Activated naive CD8-positive, alpha-beta T cell treated with anti-CD3 and anti-CD28 coated beads for 36 hours (primary cell): ENCODE results near the gene CWC25. TPM values are rescaled to one million over a fixed set of nuclear protein-coding genes. Genes with fewer than 3 reads are reported as not detected.

Source experiments
- DNase-seq: peaks from one replicate; pipeline ENCODE4 v3.0.0; 2021
- H3K27ac Mint-ChIP-seq: one replicate; pipeline ENCODE4 v1.8.0; 2022; ENCODE audit warnings: mild to moderate bottlenecking, moderate library complexity, mixed read lengths
- H3K27me3 Mint-ChIP-seq: one replicate; pipeline ENCODE4 v1.8.0; 2022; ENCODE audit warnings: mild to moderate bottlenecking, mixed read lengths
- H3K36me3 Mint-ChIP-seq: one replicate; pipeline ENCODE4 v1.8.0; 2021; ENCODE audit warnings: mild to moderate bottlenecking, mixed read lengths
- H3K4me1 Mint-ChIP-seq: one replicate; pipeline ENCODE4 v1.8.0; 2021; ENCODE audit warnings: mixed read lengths
- H3K4me3 Mint-ChIP-seq: one replicate; pipeline ENCODE4 v1.8.0; 2022; ENCODE audit warnings: mild to moderate bottlenecking, moderate library complexity, mixed read lengths
- H3K9me3 Mint-ChIP-seq: one replicate; pipeline ENCODE4 v1.8.0; 2022; ENCODE audit warnings: mixed read lengths
- total RNA-seq, 2 experiments: library from RNA; stranded (reverse); gene quantifications; one replicate each; pipeline ENCODE4 v1.2.3, GENCODE V29; 2021

Gene CWC25
- 10 to 100 TPM; 22.3 to 25.6 TPM for total RNA-seq

- H3K27ac Mint-ChIP-seq: peak within 1 kb of the TSS; percentile 99
- peaks cover 19% of the 10 kb centered on the region for H3K4me1 Mint-ChIP-seq
- H3K36me3 Mint-ChIP-seq: peaks cover 2% of the 10 kb centered on the region
- no peaks in the 10 kb centered on the region for H3K27me3 Mint-ChIP-seq
- DNase-seq: peak; percentile 94
- H3K4me3 Mint-ChIP-seq: peak within 1 kb of the TSS; percentile 98
- H3K9me3 Mint-ChIP-seq: no peaks in the 10 kb centered on the region
Measured at GRCh38 chr17:38824899-38825761, at the start of gene CWC25. CWC25 (minus strand) TSS chr17:38825321; CDS start chr17:38825183, 138 bp downstream.

- Mint-ChIP-seq H3K9me3 (no peaks in the 10 kb centered on the region), H3K27ac (peak overlapping the region; percentile 95), H3K27me3 (peaks cover 6% of the 10 kb centered on the region), H3K4me1 (peaks cover 74% of the 10 kb centered on the region), H3K36me3 (peaks cover 36% of the 10 kb centered on the region), H3K4me3 (peak overlapping the region; percentile 29)
- no peak for DNase-seq
Measured at GRCh38 chr17:38873640-38874380, 48.7 kb upstream of the CWC25 start.

- Mint-ChIP-seq H3K27me3 (peaks cover 7% of the 10 kb centered on the region), H3K4me3 (peak overlapping the region; percentile 98), H3K27ac (peak overlapping the region; percentile 95), H3K36me3 (peaks cover 27% of the 10 kb centered on the region), H3K4me1 (peaks cover 73% of the 10 kb centered on the region), H3K9me3 (no peaks in the 10 kb centered on the region)
- DNase-seq: no peak
Measured at GRCh38 chr17:38872671-38873385, 47.7 kb upstream of the CWC25 start.

GRCh38 chr17:38872027-38872511, 46.9 kb upstream of the CWC25 start:
- DNase-seq: no peak
- Mint-ChIP-seq H3K4me3 (peak overlapping the region; percentile 98), H3K27me3 (peaks cover 11% of the 10 kb centered on the region), H3K27ac (peak overlapping the region; percentile 95), H3K36me3 (peaks cover 27% of the 10 kb centered on the region), H3K9me3 (peaks cover 2% of the 10 kb centered on the region), H3K4me1 (peaks cover 73% of the 10 kb centered on the region)

GRCh38 chr17:38871247-38872015, 46.3 kb upstream of the CWC25 start:
- H3K4me3 Mint-ChIP-seq: peak overlapping the region; percentile 98
- peaks cover 2% of the 10 kb centered on the region for H3K9me3 Mint-ChIP-seq
- H3K4me1 Mint-ChIP-seq: peaks cover 68% of the 10 kb centered on the region
- H3K36me3 Mint-ChIP-seq: peaks cover 21% of the 10 kb centered on the region
- peaks cover 11% of the 10 kb centered on the region for H3K27me3 Mint-ChIP-seq
- H3K27ac Mint-ChIP-seq: peak overlapping the region; percentile 95
- DNase-seq: peak; percentile 78

GRCh38 chr17:38870259-38871165, 45.4 kb upstream of the CWC25 start:
- DNase-seq: peak; percentile 78
- H3K36me3 Mint-ChIP-seq: peaks cover 19% of the 10 kb centered on the region
- peaks cover 62% of the 10 kb centered on the region for H3K4me1 Mint-ChIP-seq
- H3K27me3 Mint-ChIP-seq: peaks cover 11% of the 10 kb centered on the region
- peaks cover 2% of the 10 kb centered on the region for H3K9me3 Mint-ChIP-seq
- H3K4me3 Mint-ChIP-seq: peak overlapping the region; percentile 98
- H3K27ac Mint-ChIP-seq: peak overlapping the region; percentile 95

GRCh38 chr17:38869526-38870258, 44.6 kb upstream of the CWC25 start, which contains the start of gene LASP1:
LASP1 (plus strand) TSS chr17:38870058; CDS start chr17:38870190, 132 bp downstream.
- Mint-ChIP-seq H3K9me3 (peaks cover 2% of the 10 kb centered on the region), H3K4me1 (peaks cover 54% of the 10 kb centered on the region)

GRCh38 chr17:38868817-38869525, 43.9 kb upstream of the CWC25 start:
- H3K27ac Mint-ChIP-seq: peak overlapping the region; percentile 92
- H3K27me3 Mint-ChIP-seq: peaks cover 11% of the 10 kb centered on the region
- DNase-seq: peak; percentile 87
- peaks cover 19% of the 10 kb centered on the region for H3K36me3 Mint-ChIP-seq
- H3K4me1 Mint-ChIP-seq: peaks cover 47% of the 10 kb centered on the region
- H3K4me3 Mint-ChIP-seq: peak overlapping the region; percentile 82
- H3K9me3 Mint-ChIP-seq: peaks cover 2% of the 10 kb centered on the region

More at GRCh38 chr17:38869526-38870258, 44.6 kb upstream of the CWC25 start, which contains the start of gene LASP1:
- Mint-ChIP-seq H3K27ac (peak within 1 kb of the TSS; percentile 95), H3K27me3 (peaks cover 11% of the 10 kb centered on the region), H3K4me3 (peak within 1 kb of the TSS; percentile 98), H3K36me3 (peaks cover 19% of the 10 kb centered on the region)
- DNase-seq: peak; percentile 95

GRCh38 chr17:38867968-38868816, 43.1 kb upstream of the CWC25 start:
- peaks cover 11% of the 10 kb centered on the region for H3K27me3 Mint-ChIP-seq
- H3K27ac Mint-ChIP-seq: peak overlapping the region; percentile 92
- H3K9me3 Mint-ChIP-seq: peaks cover 2% of the 10 kb centered on the region
- H3K36me3 Mint-ChIP-seq: peaks cover 19% of the 10 kb centered on the region
- H3K4me3 Mint-ChIP-seq: peak overlapping the region; percentile 82
- peak; percentile 46 for DNase-seq
- H3K4me1 Mint-ChIP-seq: peaks cover 41% of the 10 kb centered on the region

GRCh38 chr17:38867179-38867967, 42.3 kb upstream of the CWC25 start:
- peaks cover 2% of the 10 kb centered on the region for H3K9me3 Mint-ChIP-seq
- peaks cover 16% of the 10 kb centered on the region for H3K36me3 Mint-ChIP-seq
- peaks cover 11% of the 10 kb centered on the region for H3K27me3 Mint-ChIP-seq
- peak overlapping the region; percentile 82 for H3K4me3 Mint-ChIP-seq
- H3K27ac Mint-ChIP-seq: peak overlapping the region; percentile 92
- H3K4me1 Mint-ChIP-seq: peaks cover 32% of the 10 kb centered on the region
- DNase-seq: peak; percentile 64
